GM12878 (cell line): ENCODE results near the gene SLC5A1.

Experiments
- MYC ChIP-seq: IDR thresholded peaks from 2 replicates; pipeline ENCODE4 v1.6.1; 2011; ENCODE audit warnings: mild to moderate bottlenecking, low read length, moderate library complexity, inconsistent platforms; ENCODE audit not compliant: insufficient read depth, insufficient replicate concordance, insufficient read length, severe bottlenecking
- NFIC ChIP-seq: IDR thresholded peaks from 2 replicates; pipeline ENCODE4 v1.6.1; 2012; ENCODE audit warnings: low read depth, mild to moderate bottlenecking, inconsistent platforms, low read length, moderate library complexity
- NR2C2 ChIP-seq: IDR thresholded peaks from 2 replicates; pipeline ENCODE4 v1.6.1; 2011; ENCODE audit warnings: borderline replicate concordance, low read depth; ENCODE audit not compliant: control insufficient read depth, insufficient read length
- NRF1 ChIP-seq: conservative IDR thresholded peaks from 2 replicates; pipeline ENCODE4 v1.6.1; 2011; ENCODE audit warnings: mild to moderate bottlenecking, low read depth, low read length, improper control_type of control experiment
- PBX3 ChIP-seq: IDR thresholded peaks from 2 replicates; pipeline ENCODE4 v1.6.1; 2011; ENCODE audit warnings: mild to moderate bottlenecking, low read depth, low read length, moderate library complexity; ENCODE audit not compliant: insufficient replicate concordance
- POLR2A ChIP-seq: IDR thresholded peaks from 2 replicates; pipeline ENCODE4 v1.6.1; 2011; ENCODE audit warnings: low read depth, mild to moderate bottlenecking, low read length
- POLR2AphosphoS5 ChIP-seq: IDR thresholded peaks from 2 replicates; pipeline ENCODE4 v1.6.1; 2011; ENCODE audit warnings: mild to moderate bottlenecking, low read length, inconsistent platforms
- SREBF2 ChIP-seq: IDR thresholded peaks from 2 replicates; pipeline ENCODE4 v1.6.1; 2012; ENCODE audit warnings: mild to moderate bottlenecking, low read length
- ZNF217 ChIP-seq: fragments of 450-650 bp; IDR thresholded peaks from 2 replicates; pipeline ENCODE4 v1.6.1; 2017; ENCODE audit warnings: antibody characterized with exemption, mild to moderate bottlenecking
- TF ChIP-seq, protein P1 (sequence below), 3 experiments: IDR thresholded peaks in 2 of 3; conservative IDR thresholded peaks in 1 of 3; 2 replicates each; pipeline ENCODE4 v1.5.1; 2011; ENCODE audit warnings: low read depth in 3 of 3, low read length in 3 of 3, mild to moderate bottlenecking in 3 of 3, control low read depth in 2 of 3, moderate library complexity in 2 of 3, inconsistent platforms in 1 of 3, mixed read lengths in 1 of 3; ENCODE audit not compliant: control insufficient read depth in 2 of 3, insufficient read depth in 1 of 3; ENCODE audit errors: extremely low read depth in 1 of 3

GRCh38 chr22:32077151-32077550 lies 34.1 kb downstream of the SLC5A1 start:
- no peak for TF ChIP-seq POLR2A
- no peak for TF ChIP-seq MYC
- no peak for TF ChIP-seq PBX3
- TF ChIP-seq SREBF2: no peak
- TF ChIP-seq, protein P1, sequence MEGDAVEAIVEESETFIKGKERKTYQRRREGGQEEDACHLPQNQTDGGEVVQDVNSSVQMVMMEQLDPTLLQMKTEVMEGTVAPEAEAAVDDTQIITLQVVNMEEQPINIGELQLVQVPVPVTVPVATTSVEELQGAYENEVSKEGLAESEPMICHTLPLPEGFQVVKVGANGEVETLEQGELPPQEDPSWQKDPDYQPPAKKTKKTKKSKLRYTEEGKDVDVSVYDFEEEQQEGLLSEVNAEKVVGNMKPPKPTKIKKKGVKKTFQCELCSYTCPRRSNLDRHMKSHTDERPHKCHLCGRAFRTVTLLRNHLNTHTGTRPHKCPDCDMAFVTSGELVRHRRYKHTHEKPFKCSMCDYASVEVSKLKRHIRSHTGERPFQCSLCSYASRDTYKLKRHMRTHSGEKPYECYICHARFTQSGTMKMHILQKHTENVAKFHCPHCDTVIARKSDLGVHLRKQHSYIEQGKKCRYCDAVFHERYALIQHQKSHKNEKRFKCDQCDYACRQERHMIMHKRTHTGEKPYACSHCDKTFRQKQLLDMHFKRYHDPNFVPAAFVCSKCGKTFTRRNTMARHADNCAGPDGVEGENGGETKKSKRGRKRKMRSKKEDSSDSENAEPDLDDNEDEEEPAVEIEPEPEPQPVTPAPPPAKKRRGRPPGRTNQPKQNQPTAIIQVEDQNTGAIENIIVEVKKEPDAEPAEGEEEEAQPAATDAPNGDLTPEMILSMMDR (IDR thresholded peaks at IDR 0.05 in 2 of 3, conservative IDR thresholded peaks at IDR 0.05 in 1 of 3; ENCODE audit: control insufficient read depth in 2 of 3, extremely low read depth in 1 of 3, insufficient read depth in 1 of 3, low read depth in 3 of 3, low read length in 3 of 3): no peak
- TF ChIP-seq NR2C2: no peak
- TF ChIP-seq ZNF217: no peak
- no peak for TF ChIP-seq NFIC
- no peak for TF ChIP-seq POLR2AphosphoS5
- no peak for TF ChIP-seq NRF1
